Measurements from ENCODE around the gene AMMECR1. TPM values are rescaled to one million over a fixed set of nuclear protein-coding genes. Genes with fewer than 3 reads are reported as not detected.
"Not testable (repeated sequence)": the region's sequence is repeated elsewhere in the genome, so short reads cannot be mapped to it uniquely, and the experiment has no call there.

The AMMECR1 gene
- total and polyA plus RNA-seq, 7 donors = 0.69 to 2.4 (median 1.2) TPM

DNA sequence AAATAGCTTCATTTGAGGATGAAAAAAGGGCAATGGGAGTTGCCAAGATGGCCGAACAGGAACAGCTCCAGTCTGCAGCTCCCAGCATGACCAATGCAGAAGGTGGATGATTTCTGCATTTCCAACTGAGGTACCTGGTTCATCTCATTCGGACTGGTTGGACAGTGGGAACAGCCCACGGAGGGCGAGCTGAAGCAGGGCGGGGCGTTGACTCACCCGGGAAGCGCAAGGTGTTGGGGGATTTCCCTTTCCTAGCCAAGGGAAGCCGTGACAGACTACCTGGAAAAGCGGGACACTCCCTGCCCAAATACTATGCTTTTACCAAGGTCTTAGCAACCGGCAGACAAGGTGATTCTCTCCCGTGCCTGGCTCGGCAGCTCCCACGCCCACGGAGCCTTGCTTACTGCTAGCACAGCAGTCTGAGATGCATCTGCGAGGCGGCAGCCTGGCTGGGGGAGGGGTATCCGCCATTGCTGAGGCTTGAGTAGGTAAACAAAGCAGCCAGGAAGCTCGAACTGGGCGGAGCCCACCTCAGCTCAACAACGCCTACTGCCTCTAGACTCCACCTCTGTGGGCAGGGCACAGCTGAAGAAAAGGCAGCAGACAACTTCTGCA is 88.3 kb downstream of the AMMECR1 start:
- H3K9me3 ChIP-seq; H3K27ac ChIP-seq; H3K4me3 ChIP-seq; H3K36me3 ChIP-seq (ENCODE audit: insufficient read depth in 1 of 2, low read depth in 1 of 2); H3K27me3 ChIP-seq (ENCODE audit: insufficient read depth in 3 of 3, low read length in 2 of 3); ATAC-seq; H3K4me1 ChIP-seq; intact Hi-C loops (cut with DNase I): not testable (repeated sequence)
- DNase-seq = peak in 1 of 2 donors; percentile 47
- 70 to 91% (median 83%) methylated on average over 20 to 21 of the region's 21 CpGs for WGBS, 3 donors

GRCh38 chrX:110228453-110228852 is 89.4 kb downstream of the AMMECR1 start:
- Histone ChIP-seq H3K27me3 (ENCODE audit: insufficient read depth in 3 of 3, low read length in 2 of 3) (no peaks in the 10 kb centered on the region), H3K4me3 (no peak overlapping the region), H3K36me3 (ENCODE audit: insufficient read depth in 1 of 2, low read depth in 1 of 2) (no peaks in the 10 kb centered on the region), H3K9me3 (no peaks in the 10 kb centered on the region), H3K27ac (no peak overlapping the region), H3K4me1 (no peaks in the 10 kb centered on the region)
- ATAC-seq = no peak
- no peak for DNase-seq
- no peak for TF ChIP-seq CTCF (IDR thresholded peaks at IDR 0.05)
- 70 to 76% (median 72%) methylated on average over 5 of the region's 5 CpGs for WGBS, 3 donors
- intact Hi-C loops (cut with DNase I) = no loop called here

GRCh38 chrX:110226931-110227330 is 91.0 kb downstream of the AMMECR1 start:
- no peaks in the 10 kb centered on the region for H3K27me3 ChIP-seq (ENCODE audit: insufficient read depth in 3 of 3, low read length in 2 of 3)
- TF ChIP-seq CTCF (IDR thresholded peaks at IDR 0.05) = no peak
- no peak overlapping the region for H3K4me3 ChIP-seq
- WGBS, 3 donors = 63 to 75% (median 74%) methylated on average over 2 of the region's 2 CpGs
- no peaks in the 10 kb centered on the region for H3K36me3 ChIP-seq (ENCODE audit: insufficient read depth in 1 of 2, low read depth in 1 of 2)
- H3K27ac ChIP-seq = no peak overlapping the region
- DNase-seq (no peak), ATAC-seq (no peak)
- no peaks in the 10 kb centered on the region for H3K4me1 ChIP-seq
- no peaks in the 10 kb centered on the region for H3K9me3 ChIP-seq
- intact Hi-C loops (cut with DNase I) = no loop called here

DNA sequence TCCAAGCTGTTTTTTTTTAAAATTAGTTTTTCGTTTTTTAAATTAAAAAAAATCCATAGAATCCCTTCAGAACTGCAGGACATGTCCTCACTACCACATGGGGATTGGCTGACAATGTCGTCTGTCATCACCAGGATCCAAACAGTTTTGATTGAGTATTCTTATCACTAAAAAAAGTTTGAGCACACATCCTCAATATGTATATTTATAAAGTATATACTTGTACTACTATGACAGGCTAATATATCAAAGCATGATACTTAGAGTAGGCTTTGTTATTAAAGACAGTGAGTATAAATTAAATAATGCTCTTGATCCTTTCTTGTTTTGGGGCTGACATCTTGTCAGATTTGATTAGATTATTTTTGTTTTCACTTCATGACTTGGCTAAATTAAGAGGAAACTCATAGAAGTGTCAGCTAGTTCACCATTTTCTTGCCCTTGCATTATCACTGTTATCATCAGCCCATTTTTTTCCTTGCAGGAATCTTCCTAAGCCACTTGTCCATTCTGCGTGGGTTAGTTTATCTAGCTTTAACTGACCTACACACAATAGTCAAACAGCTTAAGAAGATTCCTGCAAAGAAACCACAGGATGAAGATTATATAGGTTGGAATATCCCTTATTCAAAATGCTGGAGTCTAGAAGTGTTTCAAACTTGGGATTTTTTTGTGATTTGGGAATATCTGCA is 92.8 kb downstream of the AMMECR1 start:
- ATAC-seq = no peak
- WGBS, 3 donors = 57 to 95% (median 85%) methylated on average over 3 of the region's 3 CpGs
- no peak for DNase-seq

More for the DNA sequence above, 92.8 kb downstream of the AMMECR1 start:
- intact Hi-C loops (cut with DNase I) = no loop called here
- no peak overlapping the region for H3K27ac ChIP-seq
- no peaks in the 10 kb centered on the region for H3K36me3 ChIP-seq (ENCODE audit: insufficient read depth in 1 of 2, low read depth in 1 of 2)
- no peak for TF ChIP-seq CTCF (IDR thresholded peaks at IDR 0.05)
- no peak overlapping the region for H3K4me3 ChIP-seq
- no peaks in the 10 kb centered on the region for H3K27me3 ChIP-seq (ENCODE audit: insufficient read depth in 3 of 3, low read length in 2 of 3)
- H3K4me1 ChIP-seq = no peaks in the 10 kb centered on the region
- no peaks in the 10 kb centered on the region for H3K9me3 ChIP-seq

Data from psoas muscle (tissue), 8 donors.